CD4-positive, alpha-beta T cell (primary cell): ENCODE measurements around the gene MYO1E. TPM values are rescaled to one million over a fixed set of nuclear protein-coding genes. Genes with fewer than 3 reads are reported as not detected.
A peak's percentile ranks its signal among the peaks of the same experiment; 100 is the strongest.

Source experiments
- ATAC-seq: fragments of 200-7000 bp; cut with Tn5 transposase; one replicate; pipeline ENCODE4 v1.10.0; 2022; ENCODE audit warnings: mild to moderate bottlenecking; ENCODE audit not compliant: poor library complexity
- CTCF ChIA-PET: fragments of 350-600 bp; sonication (Branson Sonifier 250); formaldehyde crosslinking; loops from one replicate; lab custom pipeline; 2021; ENCODE audit warnings: antibody characterized with exemption, inconsistent platforms; lab: Charles Lee
- POLR2A ChIA-PET: fragments of 350-600 bp; sonication (Branson Sonifier 250); formaldehyde crosslinking; loops from one replicate; lab custom pipeline; 2021; ENCODE audit warnings: antibody characterized with exemption, inconsistent platforms; lab: Charles Lee
- DNase-seq, 14 experiments: peaks; one replicate each; pipeline ENCODE4 v3.0.0-alpha.2; 2013 to 2020; ENCODE audit warnings: mixed read lengths in 2 of 14
- H3K27ac ChIP-seq, 2 donors: one replicate each; pipeline versions ENCODE4 v1.5.1 to v1.7.0; 2013; ENCODE audit warnings: low read length in 2 of 2, low read depth in 1 of 2, mild to moderate bottlenecking in 1 of 2
- H3K27me3 ChIP-seq, 2 experiments: 1 replicate in 1 of 2; 2 replicates in 1 of 2; pipeline versions ENCODE4 v1.6.1 to v1.7.0; 2013; ENCODE audit warnings: low read length in 2 of 2, control low read depth in 1 of 2, mild to moderate bottlenecking in 1 of 2, moderate library complexity in 1 of 2; ENCODE audit not compliant: insufficient read depth in 2 of 2, control insufficient read depth in 1 of 2
- H3K36me3 ChIP-seq: one replicate; pipeline ENCODE4 v1.6.1; 2013; ENCODE audit warnings: low read length, control low read depth; ENCODE audit not compliant: insufficient read depth
- H3K4me1 ChIP-seq: one replicate; pipeline ENCODE4 v1.6.1; 2013; ENCODE audit warnings: low read length, control low read depth; ENCODE audit not compliant: insufficient read depth
- H3K4me3 ChIP-seq: one replicate; pipeline ENCODE4 v1.5.1; 2013; ENCODE audit warnings: mild to moderate bottlenecking, low read length, moderate library complexity
- H3K9me3 ChIP-seq, 2 experiments: 1 replicate in 1 of 2; 2 replicates in 1 of 2; pipeline versions ENCODE4 v1.6.1 to v1.7.0; 2013; ENCODE audit warnings: low read length in 2 of 2, mild to moderate bottlenecking in 2 of 2, control low read depth in 1 of 2, moderate library complexity in 1 of 2; ENCODE audit not compliant: control insufficient read depth in 1 of 2, insufficient read depth in 1 of 2
- H3K27ac Mint-ChIP-seq: one replicate; pipeline ENCODE4 v1.8.0; 2020; ENCODE audit warnings: mixed read lengths
- H3K27me3 Mint-ChIP-seq: one replicate; pipeline ENCODE4 v1.8.0; 2021; ENCODE audit warnings: mixed read lengths
- H3K36me3 Mint-ChIP-seq: one replicate; pipeline ENCODE4 v1.8.0; 2021; ENCODE audit warnings: low read depth, mixed read lengths
- H3K4me1 Mint-ChIP-seq: one replicate; pipeline ENCODE4 v1.8.0; 2021; ENCODE audit warnings: low read depth, mixed read lengths
- H3K4me3 Mint-ChIP-seq: one replicate; pipeline ENCODE4 v1.8.0; 2020; ENCODE audit warnings: mild to moderate bottlenecking, mixed read lengths
- H3K9me3 Mint-ChIP-seq: one replicate; pipeline ENCODE4 v1.8.0; 2020; ENCODE audit warnings: mixed read lengths
- CTCF ChIP-seq: fragments of 200-600 bp; IDR thresholded peaks from one replicate; pipeline ENCODE4 v1.8.0; 2022; ENCODE audit warnings: antibody characterized with exemption, mild to moderate bottlenecking
- intact Hi-C, 2 experiments: fragments of 100-400 bp; cut with DNase I in 1 of 2; cut with micrococcal nuclease in 1 of 2; formaldehyde crosslinking; loops; one replicate each; pipeline versions ENCODE4 v1.15.1 to v1.9.0; 2023 to 2025; cut with DNase I, micrococcal nuclease
- total RNA-seq, 174 experiments: library from RNA in 2 of 174; stranded (reverse) in 2 of 174; gene quantifications; one replicate each; pipeline ENCODE4 v1.2.3 and lab custom pipeline; 2021 to 2026

MYO1E gene
- total RNA-seq, 2 experiments from 2014 or later: 0.59 to 0.63 TPM

- Histone ChIP-seq H3K4me3 (peak overlapping the region; percentile 71), H3K36me3 (no peaks in the 10 kb centered on the region), H3K27me3 (no peaks in the 10 kb centered on the region), H3K27ac (no peak overlapping the region), H3K9me3 (no peaks in the 10 kb centered on the region), H3K4me1 (peaks cover 9% of the 10 kb centered on the region)
- intact Hi-C loops: loop anchor here (2.0 to 10.0 kb wide), 4 partner anchors 119 to 579 kb away; partner anchors contain the start of genes RNF111 (in 2 of the 2), BNIP2 (in 1 of the 2) and MINDY2 (in 1 of the 2)
- TF ChIP-seq CTCF: no peak
- Mint-ChIP-seq H3K4me1 (peaks cover 17% of the 10 kb centered on the region), H3K27ac (no peak overlapping the region), H3K4me3 (peak overlapping the region; percentile 97), H3K36me3 (peaks cover 5% of the 10 kb centered on the region), H3K27me3 (no peaks in the 10 kb centered on the region), H3K9me3 (no peaks in the 10 kb centered on the region)
- no peak for ATAC-seq
- no peak for DNase-seq
- CTCF ChIA-PET: no interaction called here
- POLR2A ChIA-PET: interaction anchor here (0.6 kb wide), 1 partner anchor 11 kb away, joined by 3 read pairs; no protein-coding TSS in a partner anchor
These were observed 266.8 kb downstream of the MYO1E start for GRCh38 chr15:59105854-59106253.

DNA sequence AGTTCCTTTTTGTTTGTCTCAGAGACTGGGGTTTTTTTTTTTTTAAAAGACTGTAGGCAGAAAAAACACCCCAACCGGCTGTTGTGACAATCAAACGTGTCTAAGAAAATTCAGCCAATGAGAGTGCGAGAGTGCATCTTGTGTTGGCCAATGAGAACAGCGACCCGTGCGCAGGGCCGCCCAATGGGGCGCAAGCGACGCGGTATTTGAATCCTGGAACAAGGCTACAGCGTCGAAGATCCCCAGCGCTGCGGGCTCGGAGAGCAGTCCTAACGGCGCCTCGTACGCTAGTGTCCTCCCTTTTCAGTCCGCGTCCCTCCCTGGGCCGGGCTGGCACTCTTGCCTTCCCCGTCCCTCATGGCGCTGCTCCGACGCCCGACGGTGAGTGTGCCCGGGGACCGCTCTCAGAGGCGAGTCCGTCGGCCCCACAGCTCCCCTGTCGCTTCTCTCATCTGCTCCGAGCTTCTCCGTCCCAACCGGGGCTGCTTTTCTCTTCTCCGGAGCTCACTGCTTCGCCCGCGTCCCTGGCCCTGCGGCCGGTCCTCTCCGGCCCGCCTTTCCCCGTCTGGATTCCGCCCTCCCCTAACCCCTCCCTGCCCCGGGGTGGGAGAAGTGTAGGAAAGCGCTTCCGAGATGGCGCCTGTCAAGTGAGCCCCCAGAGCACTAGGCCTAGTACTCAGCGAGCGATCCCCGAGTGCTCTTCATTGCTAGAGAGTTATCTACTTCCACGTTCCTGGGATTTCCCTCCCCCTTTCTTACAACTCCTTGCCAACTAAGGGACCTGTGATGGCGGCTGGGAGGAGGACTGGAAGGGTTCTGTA lies 267.5 kb downstream of the MYO1E start, which contains the start of gene CCNB2:
TSS of gene CCNB2 (plus strand) at position 235 of the 821 bp plus-strand sequence. CDS start at position 358, 123 bp downstream.
- Mint-ChIP-seq H3K27me3 (no peaks in the 10 kb centered on the region), H3K4me3 (peak within 1 kb of the TSS; percentile 97), H3K4me1 (peaks cover 17% of the 10 kb centered on the region), H3K36me3 (peaks cover 5% of the 10 kb centered on the region), H3K27ac (peak within 1 kb of the TSS; percentile 99), H3K9me3 (no peaks in the 10 kb centered on the region)
- no peaks in the 10 kb centered on the region for H3K36me3 ChIP-seq
- ATAC-seq (peak; percentile 99), DNase-seq (peak; percentile 68 to 95 (median 79))
- ChIA-PET POLR2A (no interaction called here), CTCF (no interaction called here)
- peaks cover 9% of the 10 kb centered on the region for H3K4me1 ChIP-seq
- H3K9me3 ChIP-seq: no peaks in the 10 kb centered on the region
- no peak for TF ChIP-seq CTCF
- H3K27me3 ChIP-seq: no peaks in the 10 kb centered on the region
- peak within 1 kb of the TSS in 1 of 2 donors; percentile 26 for H3K27ac ChIP-seq
- H3K4me3 ChIP-seq: peak within 1 kb of the TSS; percentile 71
- intact Hi-C loops: loop anchor here (2.0 to 10.0 kb wide), 4 partner anchors 118 to 580 kb away; partner anchors contain the start of genes RNF111 (in 2 of the 2), BNIP2 (in 1 of the 2) and MINDY2 (in 1 of the 2)

- Histone ChIP-seq H3K9me3 (no peaks in the 10 kb centered on the region), H3K27me3 (no peaks in the 10 kb centered on the region), H3K36me3 (no peaks in the 10 kb centered on the region), H3K4me1 (peaks cover 9% of the 10 kb centered on the region), H3K4me3 (peak overlapping the region; percentile 71), H3K27ac (peak overlapping the region in 1 of 2 donors; percentile 26)
- no peak for TF ChIP-seq CTCF
- Mint-ChIP-seq H3K4me3 (peak overlapping the region; percentile 97), H3K4me1 (peaks cover 19% of the 10 kb centered on the region), H3K27ac (peak overlapping the region; percentile 99), H3K9me3 (no peaks in the 10 kb centered on the region), H3K27me3 (no peaks in the 10 kb centered on the region), H3K36me3 (peaks cover 5% of the 10 kb centered on the region)
- ChIA-PET POLR2A (no interaction called here), CTCF (no interaction called here)
- no peak for ATAC-seq
- DNase-seq: no peak
- intact Hi-C loops: loop anchor here (2.0 to 10.0 kb wide), 4 partner anchors 118 to 580 kb away; partner anchors contain the start of genes RNF111 (in 2 of the 2), BNIP2 (in 1 of the 2) and MINDY2 (in 1 of the 2)
These were observed 268.1 kb downstream of the MYO1E start for GRCh38 chr15:59104602-59104911.
